SU-DHL-6 (cell line): ENCODE results near the gene FBLN5.

Experiments used
- EZH2phosphoT487 ChIP-seq: fragments of 200-600 bp; sonication (generic), shearing (Covaris generic); conservative IDR thresholded peaks from 2 replicates; pipeline ENCODE4 v1.6.1; 2018; ENCODE audit warnings: mild to moderate bottlenecking, antibody characterized with exemption, low read length, moderate library complexity, mixed read lengths
- TF ChIP-seq, protein P1 (sequence below): fragments of 200-600 bp; sonication (generic); IDR thresholded peaks from one replicate; pipeline ENCODE4 v1.5.1; 2017; ENCODE audit warnings: antibody characterized with exemption, mild to moderate bottlenecking, low read length, moderate library complexity; ENCODE audit not compliant: insufficient read depth, poor library complexity, severe bottlenecking

DNA sequence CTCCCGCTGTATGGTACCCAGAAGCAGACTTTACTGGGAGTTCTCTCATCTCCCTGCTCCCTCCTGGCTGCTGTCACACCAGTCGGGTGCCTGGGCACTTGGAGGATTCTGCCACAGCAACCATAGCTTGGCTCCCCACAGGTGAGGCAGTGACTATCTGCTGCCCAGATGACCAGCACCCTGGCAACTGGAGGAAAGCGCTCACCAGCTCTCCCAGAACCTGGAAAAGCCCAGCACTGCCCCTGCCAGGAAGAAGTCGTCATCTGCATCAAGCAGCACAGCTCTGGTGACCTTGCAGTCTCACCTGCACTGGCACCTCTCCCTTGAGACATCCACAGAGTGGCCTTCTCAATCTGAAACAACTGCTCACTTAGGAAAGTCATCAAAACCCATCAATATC, 48.3 kb downstream of the FBLN5 start:
- TF ChIP-seq, protein P1, sequence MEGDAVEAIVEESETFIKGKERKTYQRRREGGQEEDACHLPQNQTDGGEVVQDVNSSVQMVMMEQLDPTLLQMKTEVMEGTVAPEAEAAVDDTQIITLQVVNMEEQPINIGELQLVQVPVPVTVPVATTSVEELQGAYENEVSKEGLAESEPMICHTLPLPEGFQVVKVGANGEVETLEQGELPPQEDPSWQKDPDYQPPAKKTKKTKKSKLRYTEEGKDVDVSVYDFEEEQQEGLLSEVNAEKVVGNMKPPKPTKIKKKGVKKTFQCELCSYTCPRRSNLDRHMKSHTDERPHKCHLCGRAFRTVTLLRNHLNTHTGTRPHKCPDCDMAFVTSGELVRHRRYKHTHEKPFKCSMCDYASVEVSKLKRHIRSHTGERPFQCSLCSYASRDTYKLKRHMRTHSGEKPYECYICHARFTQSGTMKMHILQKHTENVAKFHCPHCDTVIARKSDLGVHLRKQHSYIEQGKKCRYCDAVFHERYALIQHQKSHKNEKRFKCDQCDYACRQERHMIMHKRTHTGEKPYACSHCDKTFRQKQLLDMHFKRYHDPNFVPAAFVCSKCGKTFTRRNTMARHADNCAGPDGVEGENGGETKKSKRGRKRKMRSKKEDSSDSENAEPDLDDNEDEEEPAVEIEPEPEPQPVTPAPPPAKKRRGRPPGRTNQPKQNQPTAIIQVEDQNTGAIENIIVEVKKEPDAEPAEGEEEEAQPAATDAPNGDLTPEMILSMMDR = no peak
- TF ChIP-seq EZH2phosphoT487 = no peak
